ENCODE results near the gene RFX2. TPM values are rescaled to one million over a fixed set of nuclear protein-coding genes. Genes with fewer than 3 reads are reported as not detected.
"Not testable (repeated sequence)": the region's sequence is repeated elsewhere in the genome, so short reads cannot be mapped to it uniquely, and the experiment has no call there.

RFX2 gene
- polyA plus RNA-seq, 2 donors = 5.3 to 8.8 TPM

GRCh38 chr19:5966941-5967340 is 143.4 kb downstream of the RFX2 start:
- WGBS, 2 donors = 73 to 77% methylated on average over 9 of the region's 9 CpGs
- H3K36me3 ChIP-seq (ENCODE audit: control insufficient read depth in 2 of 2, insufficient read depth in 2 of 2, low read length in 1 of 2) = peaks cover 0 to 2% of the 10 kb centered on the region in 2 donors
- no peaks in the 10 kb centered on the region for H3K9me3 ChIP-seq (ENCODE audit: control insufficient read depth in 2 of 2, insufficient read depth in 1 of 2, low read depth in 1 of 2, low read length in 1 of 2)
- H3K4me3 ChIP-seq (ENCODE audit: low read depth in 1 of 2, low read length in 2 of 2) = no peak overlapping the region
- H3K27me3 ChIP-seq (ENCODE audit: control insufficient read depth in 1 of 2, insufficient read depth in 2 of 2, low read length in 2 of 2) = no peaks in the 10 kb centered on the region
- peaks cover 13 to 18% of the 10 kb centered on the region in 2 donors for H3K4me1 ChIP-seq (ENCODE audit: control insufficient read depth in 2 of 2, insufficient read depth in 2 of 2, low read length in 1 of 2)
- H3K27ac ChIP-seq (ENCODE audit: low read depth in 2 of 2, low read length in 1 of 2) = peak overlapping the region in 1 of 2 donors; percentile 48

DNA sequence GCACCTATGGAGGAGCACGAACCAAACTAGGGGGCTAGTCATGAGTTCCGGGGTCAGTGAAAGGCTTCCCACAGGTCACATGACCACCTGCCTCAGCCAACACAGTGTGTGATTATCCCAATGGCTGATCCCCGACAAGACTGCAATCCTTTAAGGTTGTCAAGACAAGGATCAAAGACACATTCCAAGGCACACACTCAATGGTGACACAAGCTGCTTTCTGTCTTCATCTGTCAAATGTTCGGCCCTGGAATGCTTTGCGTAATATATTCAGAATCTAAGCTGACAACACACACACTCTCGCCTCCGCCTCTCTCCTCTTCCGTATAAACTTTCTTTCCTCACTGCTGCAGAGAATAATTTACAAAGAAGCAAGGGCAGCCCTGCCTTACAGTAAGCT is 144.1 kb downstream of the RFX2 start:
- Histone ChIP-seq H3K27ac (ENCODE audit: low read depth in 2 of 2, low read length in 1 of 2) (peak overlapping the region; percentile 18 to 44), H3K36me3 (ENCODE audit: control insufficient read depth in 2 of 2, insufficient read depth in 2 of 2, low read length in 1 of 2) (peaks cover 0 to 2% of the 10 kb centered on the region in 2 donors), H3K9me3 (ENCODE audit: control insufficient read depth in 2 of 2, insufficient read depth in 1 of 2, low read depth in 1 of 2, low read length in 1 of 2) (no peaks in the 10 kb centered on the region), H3K27me3 (ENCODE audit: control insufficient read depth in 1 of 2, insufficient read depth in 2 of 2, low read length in 2 of 2) (no peaks in the 10 kb centered on the region), H3K4me1 (ENCODE audit: control insufficient read depth in 2 of 2, insufficient read depth in 2 of 2, low read length in 1 of 2) (peaks cover 16 to 22% of the 10 kb centered on the region in 2 donors), H3K4me3 (ENCODE audit: low read depth in 1 of 2, low read length in 2 of 2) (no peak overlapping the region)
- WGBS, 2 donors = 55 to 56% methylated on average over 8 of the region's 8 CpGs

DNA sequence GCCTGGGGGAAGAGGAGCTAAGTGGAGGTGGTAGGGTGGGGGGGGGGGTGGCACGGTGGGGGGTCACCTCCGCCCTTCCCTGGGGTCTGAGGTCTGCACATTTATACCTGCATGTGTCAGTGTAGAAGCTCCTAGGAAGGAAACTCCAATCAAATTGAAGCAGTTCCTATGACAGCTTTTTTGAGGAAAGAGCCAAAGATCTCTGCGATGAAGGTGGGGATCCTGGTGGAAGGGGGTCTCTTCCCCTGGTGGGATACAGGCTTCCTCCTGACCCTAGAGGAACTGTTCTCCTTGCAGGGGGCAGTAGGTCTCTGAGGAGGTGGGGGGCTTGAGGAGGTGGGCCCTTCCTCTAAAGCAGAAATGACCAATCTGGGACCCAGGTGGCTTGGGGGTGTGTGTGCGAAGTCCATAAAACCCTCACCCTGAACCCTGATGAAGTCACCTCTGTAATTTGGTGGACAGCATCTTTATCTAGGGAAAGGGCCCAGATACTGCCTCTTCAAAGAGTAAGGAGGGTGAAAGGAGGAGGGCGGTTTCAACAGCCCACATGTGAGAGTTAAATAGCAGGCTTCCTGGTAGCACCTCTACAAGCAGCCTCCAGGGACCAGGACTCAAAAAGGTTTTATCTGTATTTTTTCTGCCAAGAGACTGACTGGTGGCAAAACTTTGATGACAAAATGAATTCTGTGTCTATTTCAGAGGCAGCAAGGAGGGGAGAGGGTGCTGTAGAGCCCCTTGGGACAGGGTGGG is 145.3 kb downstream of the RFX2 start:
- Histone ChIP-seq H3K9me3 (ENCODE audit: control insufficient read depth in 2 of 2, insufficient read depth in 1 of 2, low read depth in 1 of 2, low read length in 1 of 2) (no peaks in the 10 kb centered on the region), H3K36me3 (ENCODE audit: control insufficient read depth in 2 of 2, insufficient read depth in 2 of 2, low read length in 1 of 2) (peaks cover 0 to 2% of the 10 kb centered on the region in 2 donors), H3K4me1 (ENCODE audit: control insufficient read depth in 2 of 2, insufficient read depth in 2 of 2, low read length in 1 of 2) (peaks cover 23 to 29% of the 10 kb centered on the region in 2 donors), H3K27ac (ENCODE audit: low read depth in 2 of 2, low read length in 1 of 2) (peak overlapping the region in 1 of 2 donors; percentile 26), H3K4me3 (ENCODE audit: low read depth in 1 of 2, low read length in 2 of 2) (no peak overlapping the region), H3K27me3 (ENCODE audit: control insufficient read depth in 1 of 2, insufficient read depth in 2 of 2, low read length in 2 of 2) (no peaks in the 10 kb centered on the region)
- 88% methylated on average over 3 to 5 of the region's 5 CpGs for WGBS, 2 donors

GRCh38 chr19:5963855-5964254 is 146.4 kb downstream of the RFX2 start:
- no peaks in the 10 kb centered on the region for H3K27me3 ChIP-seq (ENCODE audit: control insufficient read depth in 1 of 2, insufficient read depth in 2 of 2, low read length in 2 of 2)
- H3K4me1 ChIP-seq (ENCODE audit: control insufficient read depth in 2 of 2, insufficient read depth in 2 of 2, low read length in 1 of 2) = peaks cover 19 to 35% of the 10 kb centered on the region in 2 donors
- whole genome bisulfite sequencing, 2 donors = 85% methylated on average over 7 of the region's 7 CpGs
- H3K27ac ChIP-seq (ENCODE audit: low read depth in 2 of 2, low read length in 1 of 2) = peak overlapping the region; percentile 11 to 18
- no peaks in the 10 kb centered on the region for H3K9me3 ChIP-seq (ENCODE audit: control insufficient read depth in 2 of 2, insufficient read depth in 1 of 2, low read depth in 1 of 2, low read length in 1 of 2)
- H3K4me3 ChIP-seq (ENCODE audit: low read depth in 1 of 2, low read length in 2 of 2) = no peak overlapping the region
- H3K36me3 ChIP-seq (ENCODE audit: control insufficient read depth in 2 of 2, insufficient read depth in 2 of 2, low read length in 1 of 2) = peaks cover 0 to 3% of the 10 kb centered on the region in 2 donors

GRCh38 chr19:5963259-5963658 is 147.0 kb downstream of the RFX2 start:
- not testable (repeated sequence) for H3K4me3 ChIP-seq (ENCODE audit: low read depth in 1 of 2, low read length in 2 of 2); H3K27me3 ChIP-seq (ENCODE audit: control insufficient read depth in 1 of 2, insufficient read depth in 2 of 2, low read length in 2 of 2); H3K9me3 ChIP-seq (ENCODE audit: control insufficient read depth in 2 of 2, insufficient read depth in 1 of 2, low read depth in 1 of 2, low read length in 1 of 2); H3K36me3 ChIP-seq (ENCODE audit: control insufficient read depth in 2 of 2, insufficient read depth in 2 of 2, low read length in 1 of 2)
- Histone ChIP-seq H3K4me1 (ENCODE audit: control insufficient read depth in 2 of 2, insufficient read depth in 2 of 2, low read length in 1 of 2) (peaks cover 16 to 33% of the 10 kb centered on the region in 2 donors), H3K27ac (ENCODE audit: low read depth in 2 of 2, low read length in 1 of 2) (peak overlapping the region in 1 of 2 donors; percentile 37)
- WGBS, 2 donors = 86 to 91% methylated on average over 6 of the region's 6 CpGs

DNA sequence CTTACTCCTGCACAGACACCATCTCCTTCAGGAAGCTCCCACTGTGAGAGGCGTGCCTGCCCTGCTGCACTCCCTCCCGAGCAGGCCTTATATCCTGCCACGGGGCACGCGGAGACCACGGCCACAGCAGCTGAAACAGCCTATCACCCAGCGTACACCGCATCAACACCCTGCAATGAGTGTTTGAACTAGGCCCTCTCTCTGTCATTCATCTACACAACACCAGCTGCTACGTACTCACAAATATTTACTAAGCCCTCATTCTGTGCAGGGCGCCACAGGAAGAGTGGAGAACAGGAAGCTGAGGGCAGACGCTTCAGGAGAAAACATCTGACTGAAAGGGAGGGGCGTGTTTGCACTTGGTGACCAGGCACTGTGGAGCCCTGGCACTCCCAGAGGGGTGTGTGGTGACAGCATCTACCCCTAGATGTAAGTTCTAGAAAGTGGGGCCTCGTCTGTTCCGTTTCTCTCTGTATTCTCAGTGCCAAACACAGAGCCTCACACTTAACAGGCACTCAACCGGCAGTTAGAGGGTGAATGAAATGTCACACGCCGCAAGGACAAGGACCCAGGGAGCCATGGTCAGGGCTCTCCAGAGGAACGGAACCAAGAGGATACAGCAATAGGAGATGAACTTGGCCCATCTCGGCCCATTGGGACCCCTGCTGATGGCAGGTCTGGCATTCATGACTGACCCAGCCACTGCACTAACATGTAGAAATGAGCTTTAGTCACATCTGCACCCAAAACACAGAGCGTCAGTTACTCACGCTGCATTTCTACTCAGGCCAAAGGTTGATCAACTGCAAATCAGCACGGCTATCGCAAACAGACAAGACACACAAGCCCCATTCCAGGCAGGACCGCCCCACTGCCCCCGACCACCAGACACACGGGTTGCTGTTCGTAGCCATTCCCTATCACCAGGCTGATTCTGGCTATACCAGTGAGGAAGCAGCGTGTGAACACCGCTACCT is 148.0 kb downstream of the RFX2 start:
- H3K27me3 ChIP-seq (ENCODE audit: control insufficient read depth in 1 of 2, insufficient read depth in 2 of 2, low read length in 2 of 2) = no peaks in the 10 kb centered on the region
- peaks cover 16 to 30% of the 10 kb centered on the region in 2 donors for H3K4me1 ChIP-seq (ENCODE audit: control insufficient read depth in 2 of 2, insufficient read depth in 2 of 2, low read length in 1 of 2)
- H3K27ac ChIP-seq (ENCODE audit: low read depth in 2 of 2, low read length in 1 of 2) = peak overlapping the region; percentile 76 to 81
- H3K9me3 ChIP-seq (ENCODE audit: control insufficient read depth in 2 of 2, insufficient read depth in 1 of 2, low read depth in 1 of 2, low read length in 1 of 2) = no peaks in the 10 kb centered on the region
- WGBS, 2 donors = 39 to 51% methylated on average over 29 of the region's 29 CpGs
- H3K4me3 ChIP-seq (ENCODE audit: low read depth in 1 of 2, low read length in 2 of 2) = no peak overlapping the region
- peaks cover 0 to 5% of the 10 kb centered on the region in 2 donors for H3K36me3 ChIP-seq (ENCODE audit: control insufficient read depth in 2 of 2, insufficient read depth in 2 of 2, low read length in 1 of 2)

- H3K27me3 ChIP-seq (ENCODE audit: control insufficient read depth in 1 of 2, insufficient read depth in 2 of 2, low read length in 2 of 2); H3K9me3 ChIP-seq (ENCODE audit: control insufficient read depth in 2 of 2, insufficient read depth in 1 of 2, low read depth in 1 of 2, low read length in 1 of 2); H3K4me3 ChIP-seq (ENCODE audit: low read depth in 1 of 2, low read length in 2 of 2); H3K36me3 ChIP-seq (ENCODE audit: control insufficient read depth in 2 of 2, insufficient read depth in 2 of 2, low read length in 1 of 2): not testable (repeated sequence)
- Histone ChIP-seq H3K27ac (ENCODE audit: low read depth in 2 of 2, low read length in 1 of 2) (peak overlapping the region; percentile 76 to 81), H3K4me1 (ENCODE audit: control insufficient read depth in 2 of 2, insufficient read depth in 2 of 2, low read length in 1 of 2) (peaks cover 16 to 30% of the 10 kb centered on the region in 2 donors)
- WGBS, 2 donors = 53 to 76% methylated on average over 6 of the region's 6 CpGs
These were observed 148.7 kb downstream of the RFX2 start for GRCh38 chr19:5961641-5961968.

GRCh38 chr19:5960005-5961001 is 150.0 kb downstream of the RFX2 start:
- H3K27me3 ChIP-seq (ENCODE audit: control insufficient read depth in 1 of 2, insufficient read depth in 2 of 2, low read length in 2 of 2) = no peaks in the 10 kb centered on the region
- H3K27ac ChIP-seq (ENCODE audit: low read depth in 2 of 2, low read length in 1 of 2) = peak overlapping the region; percentile 16 to 45
- WGBS, 2 donors = 71 to 72% methylated on average over 18 of the region's 18 CpGs
- H3K4me1 ChIP-seq (ENCODE audit: control insufficient read depth in 2 of 2, insufficient read depth in 2 of 2, low read length in 1 of 2) = peaks cover 16 to 30% of the 10 kb centered on the region in 2 donors
- H3K4me3 ChIP-seq (ENCODE audit: low read depth in 1 of 2, low read length in 2 of 2) = no peak overlapping the region
- H3K36me3 ChIP-seq (ENCODE audit: control insufficient read depth in 2 of 2, insufficient read depth in 2 of 2, low read length in 1 of 2) = peaks cover 0 to 9% of the 10 kb centered on the region in 2 donors
- no peaks in the 10 kb centered on the region for H3K9me3 ChIP-seq (ENCODE audit: control insufficient read depth in 2 of 2, insufficient read depth in 1 of 2, low read depth in 1 of 2, low read length in 1 of 2)
